Activated CD8-positive, alpha-beta memory T cell treated with anti-CD3 and anti-CD28 coated beads, Interleukin-2, amount 50 U/mL, for 24 hours (primary cell): ENCODE measurements around the gene SIX3.

Experiments used
- DNase-seq: peaks from one replicate; pipeline ENCODE4 v3.0.0-alpha.2; 2020; ENCODE audit errors: extremely low read depth

Gene SIX3

DNA sequence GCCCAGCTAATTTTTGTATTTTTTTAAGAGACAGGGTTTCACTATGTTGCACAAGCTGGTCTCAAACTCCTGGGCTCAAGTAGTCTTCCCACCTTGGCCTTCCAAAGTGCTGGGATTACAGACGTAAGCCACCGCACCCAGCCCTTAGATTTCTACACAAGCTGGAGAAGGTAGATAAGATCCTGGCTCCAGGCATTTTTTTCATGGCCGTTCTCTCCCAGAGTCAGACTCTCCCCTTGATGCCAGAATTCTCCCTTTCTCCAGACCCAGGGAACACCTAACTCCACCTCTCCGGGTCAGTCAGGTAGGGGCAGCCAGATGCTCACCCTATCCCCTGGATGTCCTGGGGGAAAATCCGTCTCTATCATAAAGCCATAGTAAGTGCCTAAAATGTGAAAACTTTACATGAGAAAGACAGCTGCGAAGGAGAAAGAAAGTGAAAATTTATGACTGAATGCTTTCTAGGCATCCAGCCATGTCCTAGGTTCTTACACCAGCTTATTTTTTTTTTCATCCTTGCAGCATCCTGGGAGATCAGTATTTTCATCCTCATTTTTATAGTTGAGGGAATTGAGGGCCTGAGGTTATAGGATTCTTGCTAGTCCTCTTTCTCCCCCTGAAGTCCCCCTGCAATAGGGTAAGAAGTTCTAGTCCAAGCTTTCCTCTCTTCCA is 16.3 kb downstream of the SIX3 start:
- no peak for DNase-seq

DNA sequence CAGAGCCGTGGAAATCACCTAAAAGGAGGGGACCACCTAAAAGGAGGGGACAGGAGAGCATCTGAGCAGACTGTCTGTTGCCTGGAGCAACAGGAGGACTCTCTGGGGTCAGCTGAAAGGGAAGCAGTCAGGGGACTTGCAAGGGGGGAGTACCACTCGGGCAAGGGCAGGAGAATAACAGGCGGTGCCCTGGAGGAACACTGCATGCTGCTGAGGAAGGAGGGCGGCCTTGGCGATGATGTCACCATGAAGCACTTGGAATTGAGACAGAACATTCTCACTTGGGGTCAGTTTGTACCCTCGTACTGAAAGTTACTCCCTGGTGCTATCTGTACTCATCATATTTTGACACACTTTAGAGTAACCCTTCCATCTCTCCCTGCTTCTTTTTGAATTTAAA is 18.4 kb downstream of the SIX3 start:
- no peak for DNase-seq

DNA sequence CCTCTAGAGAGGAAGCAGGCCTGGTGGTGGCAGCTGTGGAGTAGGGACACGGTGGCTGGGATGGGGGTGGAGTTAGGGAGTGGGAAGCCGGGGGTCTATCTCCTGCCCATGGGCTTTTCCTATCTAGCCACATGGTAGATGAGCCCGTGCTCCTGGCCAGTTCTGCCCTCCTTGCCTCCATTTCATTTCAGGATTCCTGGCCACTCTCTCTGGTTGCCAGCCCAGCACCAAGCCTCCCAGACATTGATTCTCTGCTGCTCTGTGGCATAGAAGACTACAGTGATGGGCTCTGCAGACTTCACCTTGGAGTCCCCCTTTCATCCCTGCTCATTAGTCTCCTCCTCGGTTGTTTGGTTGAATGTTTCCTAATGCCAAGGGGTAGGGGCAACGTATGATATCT is 19.4 kb downstream of the SIX3 start:
- DNase-seq: no peak

DNA sequence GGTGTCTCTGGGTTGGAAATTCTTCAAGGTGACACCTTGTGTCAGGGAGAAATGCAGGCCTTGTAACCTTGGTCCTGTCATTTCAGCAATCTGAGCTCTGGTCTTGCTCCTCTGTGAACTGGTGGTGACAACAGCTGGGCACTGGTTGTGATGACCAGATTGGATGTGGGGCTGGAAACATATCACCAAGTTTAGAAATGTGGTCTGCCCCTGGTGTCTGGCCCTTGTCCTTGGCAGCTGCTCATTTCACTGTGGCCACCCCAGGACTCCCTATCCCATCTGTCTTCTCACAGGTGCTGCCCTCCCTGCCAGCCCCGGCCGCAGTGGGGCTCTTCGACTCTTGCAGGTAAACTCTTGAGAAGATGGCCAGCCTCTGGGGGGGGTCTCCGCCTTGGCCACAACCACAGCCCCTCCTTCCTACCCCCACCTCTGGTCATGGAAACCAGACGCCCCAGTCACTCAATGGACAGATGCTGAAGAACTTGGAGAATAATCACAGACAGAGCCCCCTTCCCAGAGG is 20.7 kb downstream of the SIX3 start:
- DNase-seq: no peak

DNA sequence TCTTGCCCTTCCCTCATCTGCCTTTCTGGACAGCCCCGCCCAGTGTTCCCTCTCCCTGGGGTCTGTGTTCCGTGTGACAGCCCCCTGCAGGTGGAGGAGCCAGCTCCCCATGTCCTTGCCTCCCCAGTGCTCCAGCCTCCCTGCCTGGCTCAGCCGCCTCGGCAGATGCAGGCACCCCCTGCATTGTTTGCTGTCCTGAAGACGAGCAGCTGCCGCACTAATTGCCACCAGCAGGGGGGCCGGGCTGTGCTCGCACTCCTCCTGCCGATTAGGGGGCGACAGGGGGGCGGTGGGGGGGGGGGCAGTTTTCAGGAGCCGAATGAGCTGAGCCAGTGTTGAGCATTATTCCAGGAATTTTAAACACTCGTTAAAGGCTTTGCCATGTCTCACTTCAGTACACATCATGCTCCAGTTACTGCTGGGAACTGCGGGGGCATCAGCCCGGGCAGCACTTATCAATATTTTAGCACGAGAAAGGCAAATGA is 23.3 kb downstream of the SIX3 start:
- no peak for DNase-seq

DNA sequence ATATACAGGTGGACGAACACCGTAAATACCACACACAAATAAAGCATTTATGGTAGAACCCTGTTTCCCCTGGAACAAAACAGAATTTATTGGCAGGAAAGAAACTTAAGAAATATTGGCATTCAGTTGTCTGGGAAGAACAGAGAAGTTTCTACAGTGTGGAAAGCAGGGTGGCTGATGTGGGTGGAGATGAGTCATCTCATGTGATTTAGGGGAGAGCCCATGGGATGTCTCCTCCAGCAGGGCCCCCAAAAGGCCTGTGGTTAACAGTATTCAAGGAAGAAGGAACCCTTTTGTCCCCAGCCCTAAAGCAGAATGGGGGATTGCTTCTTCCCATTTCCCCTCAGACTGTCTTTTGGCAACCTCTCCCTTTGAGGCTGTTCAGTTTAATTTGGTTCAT is 24.2 kb downstream of the SIX3 start:
- no peak for DNase-seq

DNA sequence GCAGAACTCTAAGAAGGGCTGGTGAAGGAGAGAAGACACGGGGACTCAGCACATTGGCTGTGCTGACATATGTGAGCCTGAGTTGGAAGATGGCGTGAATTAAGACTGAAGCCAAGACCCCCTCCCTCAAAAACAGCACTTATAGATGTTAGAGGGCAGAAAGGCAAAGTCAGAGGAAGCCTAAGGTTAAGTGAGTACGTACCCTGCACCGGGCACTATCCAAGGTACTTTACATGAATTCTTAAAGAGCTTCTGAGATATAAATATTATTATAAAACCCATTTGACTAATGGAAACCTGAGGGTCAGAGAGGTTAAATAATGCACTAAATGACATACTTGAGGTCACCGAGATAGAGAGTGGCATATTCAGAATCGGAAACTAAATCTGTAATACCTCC is 25.6 kb downstream of the SIX3 start:
- DNase-seq: no peak

DNA sequence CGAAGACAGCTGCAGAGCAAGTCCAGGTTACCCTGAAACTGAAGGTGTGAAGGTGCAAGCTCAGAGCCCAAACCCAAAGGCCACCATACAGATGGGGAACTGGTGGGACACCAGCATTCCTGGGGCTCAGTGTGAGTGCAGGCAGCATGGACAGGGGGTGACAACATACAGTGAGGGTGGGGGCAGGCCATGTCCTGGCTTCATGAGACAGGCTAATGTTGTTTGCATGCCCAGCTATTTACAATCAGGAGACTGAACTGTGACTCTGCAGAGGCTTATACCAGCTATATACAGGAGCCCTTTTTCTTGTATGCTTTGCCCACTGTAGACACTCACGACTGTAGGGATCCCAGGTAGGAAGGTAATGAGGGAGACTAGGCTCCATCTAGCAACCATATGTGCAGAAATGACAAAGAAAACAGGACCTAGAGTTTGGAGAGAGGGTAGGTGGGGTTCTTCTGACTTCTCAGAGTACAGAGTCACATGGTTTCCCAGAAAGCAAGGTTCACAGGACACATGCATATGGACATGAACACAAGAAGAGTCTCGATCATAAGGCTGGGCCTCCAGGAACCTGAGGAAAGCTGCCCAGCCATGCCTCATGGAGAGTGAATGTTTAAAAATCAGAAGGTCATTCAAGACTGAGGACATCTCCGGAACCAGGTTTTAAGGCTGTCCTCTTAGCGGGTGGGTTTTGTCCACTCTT is 26.4 kb downstream of the SIX3 start:
- no peak for DNase-seq

DNA sequence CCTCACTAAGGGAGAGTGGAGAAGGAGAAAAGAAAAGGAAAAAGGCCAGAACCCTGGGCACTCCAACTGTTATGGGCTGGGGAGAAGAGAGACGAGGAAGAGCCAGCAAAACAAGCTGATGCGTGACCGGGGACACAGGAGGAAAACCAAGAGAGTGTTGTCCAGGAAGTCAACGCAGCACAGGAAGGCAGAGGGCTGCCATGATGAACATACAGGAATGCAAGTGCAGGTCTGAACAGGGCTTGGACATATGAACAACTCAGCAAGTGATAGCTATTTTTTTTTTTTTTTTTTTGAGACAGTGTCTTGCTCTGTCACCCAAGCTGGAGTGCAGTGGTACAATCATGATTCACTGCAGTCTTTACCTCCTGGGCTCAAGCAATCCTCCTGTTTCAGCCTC is 28.4 kb downstream of the SIX3 start:
- DNase-seq: no peak

DNA sequence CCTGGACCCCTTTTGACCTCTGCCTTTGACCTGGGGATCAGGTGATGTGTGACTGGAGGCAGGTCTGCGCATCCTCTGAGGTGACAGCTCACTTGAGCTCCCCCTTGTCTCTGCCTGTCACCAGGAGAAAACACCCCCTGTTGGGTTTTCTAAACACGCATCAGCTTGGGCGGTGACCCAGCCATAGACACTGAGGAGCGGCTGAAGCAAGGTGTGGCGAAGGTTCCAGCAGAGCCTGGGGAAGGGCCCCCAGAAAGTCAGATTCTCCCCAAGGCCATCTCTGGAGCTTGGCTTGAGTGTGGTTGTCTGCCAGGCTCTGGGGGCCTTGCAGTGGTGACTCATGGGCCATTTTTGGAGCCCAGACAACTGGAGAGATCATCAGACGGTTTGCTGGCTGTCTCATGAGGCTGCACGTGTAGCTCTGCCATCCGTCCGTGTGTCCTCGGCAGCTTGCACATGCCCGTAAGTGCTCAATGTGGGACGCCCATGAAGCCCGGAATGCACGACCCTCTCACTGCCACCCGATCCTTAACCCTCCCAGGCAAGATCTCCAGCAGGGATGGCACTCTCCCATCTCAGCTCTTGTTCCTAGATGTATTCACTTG is 29.4 kb downstream of the SIX3 start:
- no peak for DNase-seq

DNA sequence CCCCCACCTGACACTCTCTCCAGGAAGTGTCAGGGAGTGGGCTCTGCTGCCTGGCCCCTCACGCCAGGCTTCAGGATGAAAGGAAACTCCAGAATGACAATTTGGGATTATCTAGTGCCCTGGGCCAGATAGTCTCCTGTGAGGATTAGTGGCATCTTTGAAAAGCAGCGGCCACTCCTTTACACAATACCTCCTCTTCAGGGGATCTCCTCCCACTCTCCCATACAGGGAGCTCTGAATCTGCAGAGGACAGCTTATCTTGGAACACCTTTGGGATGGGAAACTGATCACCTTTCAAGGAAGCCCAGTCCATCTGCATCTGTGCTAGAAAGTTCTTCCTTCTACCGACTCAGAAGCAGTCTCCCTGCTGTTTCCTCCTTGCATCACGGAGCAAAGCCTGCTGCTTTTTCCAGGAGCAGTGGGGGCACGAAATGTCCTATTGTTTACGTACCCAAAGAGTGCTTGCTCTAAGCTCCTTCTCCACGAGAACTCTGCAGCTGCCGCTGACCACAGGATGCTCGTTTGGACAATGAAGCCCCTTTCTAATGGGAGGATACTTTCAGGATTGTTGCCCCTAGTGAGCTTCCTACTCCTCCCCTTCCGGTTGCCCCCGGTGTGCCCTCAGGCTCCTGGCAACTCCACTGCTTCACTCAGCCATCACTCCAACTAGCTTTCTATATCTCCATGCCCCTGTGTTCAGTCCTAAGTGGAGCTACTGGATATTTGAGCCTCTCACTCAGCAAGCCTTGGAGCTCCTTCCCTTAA is 31.5 kb downstream of the SIX3 start:
- no peak for DNase-seq

DNA sequence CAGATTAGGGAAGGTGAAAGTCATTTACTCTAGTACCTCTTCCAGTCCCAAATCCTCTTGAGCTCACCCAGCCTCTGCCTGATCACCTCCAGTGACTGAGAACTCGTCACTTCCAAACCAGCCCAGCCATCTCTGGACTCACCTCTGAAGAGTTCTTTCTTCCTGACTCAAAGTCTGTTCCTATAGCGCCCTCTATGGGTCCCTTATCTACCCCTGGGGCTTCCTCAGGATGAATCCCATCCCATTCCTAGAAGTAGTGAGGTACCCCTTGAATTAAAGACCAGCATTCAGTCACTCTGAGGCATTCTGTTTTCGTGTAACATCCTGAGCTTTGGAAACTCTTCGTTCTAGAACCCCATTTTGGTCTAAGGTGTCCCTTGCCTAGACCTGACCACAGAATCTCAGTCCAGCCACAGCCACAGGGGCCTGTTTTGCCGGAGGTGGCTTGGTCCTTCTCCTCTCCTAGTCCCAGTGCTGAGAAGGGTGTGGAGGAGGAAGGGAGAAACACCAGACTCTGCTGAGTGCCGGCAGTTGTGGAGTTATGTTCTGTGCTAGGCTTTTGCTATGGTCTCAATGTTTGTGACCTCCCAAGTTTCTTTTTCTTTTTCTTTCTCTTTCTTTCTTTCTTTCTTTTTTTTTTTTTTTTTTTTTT is 32.7 kb downstream of the SIX3 start:
- DNase-seq: no peak

DNA sequence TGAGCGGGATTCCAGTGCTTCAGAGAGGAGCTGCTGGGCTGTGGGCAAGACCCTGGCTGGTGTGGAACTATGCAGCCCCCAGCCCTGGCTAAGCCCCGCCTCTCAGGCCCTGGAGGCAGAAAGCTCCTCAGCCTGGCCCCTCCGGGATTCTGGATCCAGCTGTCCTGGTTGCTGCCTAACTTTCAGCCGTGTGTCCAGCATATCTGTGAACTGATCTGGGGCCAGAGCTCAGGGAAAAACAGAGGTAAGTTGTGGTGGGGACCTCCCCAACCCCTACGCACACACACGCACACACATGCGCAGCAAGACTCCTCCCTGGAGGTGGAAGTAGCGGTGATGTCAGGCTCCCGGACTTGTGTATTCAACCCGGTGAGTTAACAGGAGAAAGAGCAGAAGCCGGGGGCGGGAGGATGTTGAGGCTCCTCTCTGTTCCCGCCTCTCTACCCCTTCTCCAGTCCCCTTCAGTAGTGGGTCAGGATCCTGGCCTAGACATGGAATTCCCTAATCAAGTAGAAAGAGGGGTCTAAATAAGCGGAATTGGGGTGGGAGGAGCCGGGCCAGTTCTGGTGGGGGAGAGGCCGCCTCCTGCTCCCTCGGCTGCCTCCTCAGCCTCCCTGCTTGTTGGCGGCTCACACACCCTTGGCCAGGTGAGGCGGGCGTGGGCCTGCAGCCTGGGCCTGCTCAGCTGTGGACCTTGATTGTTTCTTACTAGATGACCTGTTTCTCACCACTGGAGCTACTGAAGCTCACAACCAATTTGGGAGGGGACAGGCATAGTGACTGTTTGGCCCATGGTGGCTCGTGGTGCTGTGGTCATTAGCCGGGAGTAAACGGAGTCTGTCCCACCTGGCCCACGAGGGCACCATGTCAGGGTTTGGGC is 34.3 kb downstream of the SIX3 start:
- DNase-seq: no peak

DNA sequence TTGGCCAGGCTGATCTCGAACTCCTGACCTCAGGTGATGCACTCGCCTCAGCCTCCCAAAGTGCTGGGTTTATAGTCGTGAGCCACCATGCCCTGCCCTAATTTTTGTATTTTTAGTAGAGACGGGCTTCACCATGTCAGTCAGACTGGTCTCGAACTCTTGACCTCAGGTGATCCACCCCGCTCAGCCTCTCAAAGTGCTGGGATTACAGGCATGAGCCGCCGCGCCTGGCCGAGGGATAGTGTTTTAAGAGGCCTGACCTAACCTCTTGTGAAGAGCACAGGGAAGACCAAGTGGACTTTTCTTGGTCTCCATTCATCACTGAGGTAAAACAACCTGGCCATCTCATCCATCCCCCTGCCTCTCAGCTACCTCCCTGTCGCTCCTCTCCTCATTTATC is 38.1 kb downstream of the SIX3 start:
- no peak for DNase-seq

DNA sequence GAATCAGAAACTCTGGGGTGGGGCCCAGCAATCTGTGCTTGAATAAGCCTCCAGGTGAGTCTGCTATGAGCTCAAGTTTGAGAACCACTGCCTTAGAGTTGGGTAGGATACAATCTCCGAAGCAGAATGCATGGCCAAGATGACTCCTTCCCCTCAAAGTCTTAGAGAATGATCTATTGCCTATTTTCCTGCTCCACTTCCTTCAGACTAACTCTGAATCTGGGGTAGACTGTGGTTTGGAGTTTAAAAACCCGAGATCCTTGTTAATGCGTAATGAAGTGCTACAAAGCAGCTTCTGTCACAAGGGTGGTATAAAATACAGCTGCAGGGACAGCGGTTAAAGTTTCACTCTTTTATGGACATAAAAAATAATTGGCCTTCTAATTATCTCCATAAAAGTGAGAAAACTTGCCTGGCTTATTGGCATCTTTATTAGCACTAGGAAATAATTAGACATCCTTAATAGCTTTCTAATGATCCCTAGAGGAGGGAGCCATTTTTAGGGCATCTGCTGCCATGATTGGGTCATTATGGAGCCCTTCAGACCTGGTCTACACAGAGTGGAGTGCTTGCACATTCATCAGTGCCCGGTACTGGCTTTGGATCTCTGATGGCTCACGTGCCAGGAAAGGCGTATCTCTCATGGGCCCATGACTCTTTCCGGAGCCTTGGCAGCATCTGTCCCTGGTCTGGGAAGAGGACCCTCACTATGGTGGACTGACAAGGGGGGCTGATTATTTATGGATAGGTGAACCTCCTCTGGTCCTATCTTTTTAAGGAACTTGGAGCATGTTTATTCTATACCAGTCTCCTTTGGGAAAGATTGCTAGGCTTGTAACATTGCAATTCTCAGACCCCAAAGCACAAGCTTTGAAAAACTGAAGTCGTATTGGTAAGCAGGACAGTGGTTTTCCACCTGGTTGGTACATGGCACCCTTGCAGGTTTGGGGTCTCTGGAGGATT is 39.5 kb downstream of the SIX3 start:
- DNase-seq: no peak

DNA sequence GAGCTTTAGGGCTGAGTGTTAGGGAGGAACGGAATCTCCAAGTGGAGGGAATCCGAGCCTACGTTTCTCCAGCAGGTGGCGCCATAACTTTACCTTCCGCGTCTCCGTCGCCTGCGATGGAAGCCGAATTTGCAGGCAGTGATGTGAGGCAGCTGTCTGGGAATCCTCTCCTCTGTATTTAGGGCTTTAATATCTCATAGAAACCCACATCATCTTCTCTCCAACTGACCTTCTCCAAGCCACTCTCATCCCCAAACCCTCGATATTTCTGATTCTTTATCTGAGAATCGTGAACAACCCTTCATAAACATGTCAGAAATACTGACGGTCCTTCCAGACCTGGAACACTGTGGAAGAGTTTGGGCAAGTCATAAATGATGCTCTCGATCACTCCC is 40.2 kb downstream of the SIX3 start:
- peak; percentile 57 for DNase-seq

DNA sequence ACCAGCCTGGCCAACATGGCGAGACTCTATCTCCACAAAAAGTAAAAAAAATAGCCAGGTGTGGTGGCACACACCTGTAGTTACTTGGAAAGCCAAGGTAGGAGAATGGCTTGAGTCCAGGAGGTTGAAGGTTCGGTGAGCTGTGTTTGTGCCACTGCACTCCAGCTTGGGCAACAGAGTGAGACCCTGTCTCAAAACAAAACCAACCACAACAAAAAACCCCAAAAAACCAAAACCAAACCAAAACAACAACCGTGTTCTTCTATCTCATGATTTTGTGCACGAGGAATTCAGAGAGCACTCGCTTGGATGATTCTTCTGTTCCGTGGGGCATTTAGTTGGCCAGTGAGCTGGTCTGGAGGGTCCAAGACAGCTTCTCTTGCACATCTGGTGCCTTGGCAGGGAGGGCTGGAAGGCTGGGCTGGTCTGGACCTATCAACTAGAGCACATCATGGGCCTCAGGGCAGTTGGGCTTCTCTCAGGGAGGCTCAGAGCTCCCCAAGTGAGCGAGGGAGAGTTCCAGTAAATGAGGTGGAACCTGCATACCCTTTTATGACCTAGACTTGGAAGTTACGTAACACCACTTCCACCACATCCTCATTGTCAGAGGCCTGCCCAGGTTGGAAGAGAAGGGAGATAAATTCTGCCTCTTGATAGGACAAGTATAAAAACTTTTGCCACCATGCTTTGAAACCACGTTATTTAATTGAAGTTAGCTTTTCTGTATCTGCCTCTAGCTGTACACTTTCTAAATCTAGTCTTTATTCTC is 42.5 kb downstream of the SIX3 start:
- DNase-seq: no peak

DNA sequence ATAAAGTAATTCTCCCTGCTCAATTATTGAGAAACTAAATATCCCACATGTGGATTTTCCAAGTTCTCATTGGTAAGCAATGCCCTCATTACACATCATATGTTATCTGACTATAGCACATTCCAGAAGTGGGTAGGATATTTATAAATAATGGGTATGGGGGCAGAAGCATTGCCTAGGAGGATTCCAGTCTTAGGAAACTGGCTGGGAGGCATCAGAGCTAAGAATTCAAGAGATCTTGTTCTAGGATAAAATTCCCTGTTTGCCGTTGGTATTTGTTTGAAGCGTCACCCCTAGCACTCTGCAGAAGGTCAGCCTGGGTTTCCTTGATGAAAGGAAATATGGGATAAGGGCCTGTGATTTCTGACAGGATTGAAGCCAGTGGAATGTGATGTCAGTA is 47.7 kb downstream of the SIX3 start:
- DNase-seq: no peak

DNA sequence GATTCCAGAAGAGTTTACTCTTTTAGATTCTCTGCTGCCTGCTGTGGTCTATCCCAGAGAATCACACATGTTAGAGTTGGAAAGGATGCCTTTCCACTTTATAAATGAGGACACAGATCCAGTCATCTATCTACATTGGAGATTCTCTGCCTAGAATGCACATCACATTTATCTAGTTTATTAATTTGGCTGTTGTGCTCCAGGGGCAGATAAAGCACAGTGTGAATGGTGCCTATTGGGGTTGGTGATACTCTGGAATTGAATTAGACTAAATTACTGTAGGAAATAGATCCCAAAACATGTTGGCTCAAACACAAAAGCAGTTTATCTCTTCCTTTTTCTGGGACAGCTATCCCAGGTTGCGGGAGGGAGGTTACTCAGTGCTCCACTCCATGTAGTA is 52.9 kb downstream of the SIX3 start:
- no peak for DNase-seq
